WERI-Rb-1 (cell line): ENCODE data around the gene OR8G5.

Experiments
- DNase-seq: peaks from one replicate; pipeline ENCODE4 v3.0.0-alpha.2; 2020
- H3K27ac ChIP-seq: fragments of 250-450 bp; sonication (Bioruptor Pico); 2 replicates; pipeline ENCODE4 v1.5.1; 2020; ENCODE audit warnings: mild to moderate bottlenecking, moderate library complexity
- H3K27me3 ChIP-seq: fragments of 250-450 bp; sonication (Bioruptor Pico); 2 replicates; pipeline ENCODE4 v1.5.1; 2021; ENCODE audit warnings: mild to moderate bottlenecking, low read depth, moderate library complexity; ENCODE audit not compliant: insufficient read depth, severe bottlenecking
- H3K36me3 ChIP-seq: fragments of 250-450 bp; sonication (Bioruptor Pico); 2 replicates; pipeline ENCODE4 v1.5.1; 2020; ENCODE audit warnings: mild to moderate bottlenecking, moderate library complexity
- H3K4me3 ChIP-seq: 2 replicates; pipeline ENCODE4 v1.5.1; 2011; ENCODE audit warnings: low read depth, mild to moderate bottlenecking, control low read depth, low read length
- H3K9me3 ChIP-seq: fragments of 250-450 bp; sonication (Bioruptor Pico); 2 replicates; pipeline ENCODE4 v1.5.1; 2021; ENCODE audit warnings: mild to moderate bottlenecking, moderate library complexity; ENCODE audit not compliant: severe bottlenecking
- CTCF ChIP-seq: IDR thresholded peaks from 2 replicates; pipeline ENCODE4 v1.5.1; 2011; ENCODE audit warnings: low read depth, mild to moderate bottlenecking, control low read depth, inconsistent platforms, low read length

OR8G5 gene

GRCh38 chr11:124301548-124301947, 45.4 kb downstream of the OR8G5 start:
- Histone ChIP-seq H3K27me3 (no peaks in the 10 kb centered on the region), H3K4me3 (no peak overlapping the region), H3K27ac (no peak overlapping the region), H3K9me3 (no peaks in the 10 kb centered on the region), H3K36me3 (no peaks in the 10 kb centered on the region)
- no peak for TF ChIP-seq CTCF
- DNase-seq, result no peak

- H3K27ac ChIP-seq, result no peak overlapping the region
- H3K36me3 ChIP-seq, result no peaks in the 10 kb centered on the region
- TF ChIP-seq CTCF, result no peak
- H3K4me3 ChIP-seq, result no peak overlapping the region
- DNase-seq, result no peak
- H3K27me3 ChIP-seq, result no peaks in the 10 kb centered on the region
- H3K9me3 ChIP-seq, result no peaks in the 10 kb centered on the region
Measured at GRCh38 chr11:124302347-124303125, 46.4 kb downstream of the OR8G5 start.

- Histone ChIP-seq H3K27me3 (no peaks in the 10 kb centered on the region), H3K4me3 (no peak overlapping the region), H3K27ac (no peak overlapping the region), H3K9me3 (no peaks in the 10 kb centered on the region), H3K36me3 (no peaks in the 10 kb centered on the region)
- DNase-seq, result no peak
- no peak for TF ChIP-seq CTCF
Measured at GRCh38 chr11:124307093-124307492, 50.9 kb downstream of the OR8G5 start.

- DNase-seq, result no peak
- Histone ChIP-seq H3K27ac (no peak overlapping the region), H3K36me3 (no peaks in the 10 kb centered on the region), H3K27me3 (no peaks in the 10 kb centered on the region), H3K9me3 (no peaks in the 10 kb centered on the region), H3K4me3 (no peak overlapping the region)
- no peak for TF ChIP-seq CTCF
Measured at GRCh38 chr11:124310721-124311120, 54.5 kb downstream of the OR8G5 start.

- Histone ChIP-seq H3K9me3 (no peaks in the 10 kb centered on the region), H3K27ac (no peak overlapping the region), H3K36me3 (no peaks in the 10 kb centered on the region), H3K4me3 (no peak overlapping the region), H3K27me3 (no peaks in the 10 kb centered on the region)
- DNase-seq, result no peak
- no peak for TF ChIP-seq CTCF
Measured at GRCh38 chr11:124311269-124311668, 55.1 kb downstream of the OR8G5 start.

- Histone ChIP-seq H3K27ac (no peak overlapping the region), H3K9me3 (no peaks in the 10 kb centered on the region), H3K27me3 (no peaks in the 10 kb centered on the region), H3K36me3 (no peaks in the 10 kb centered on the region), H3K4me3 (no peak overlapping the region)
- DNase-seq, result no peak
- no peak for TF ChIP-seq CTCF
Measured at GRCh38 chr11:124311670-124312069, 55.5 kb downstream of the OR8G5 start.
